ENCODE data around the gene SCLY. TPM values are rescaled to one million over a fixed set of nuclear protein-coding genes. Genes with fewer than 3 reads are reported as not detected.

SCLY gene
- total RNA-seq, 4 donors from 2014 or later, result 13.6 to 23.3 (median 17.6) TPM

GRCh38 chr2:238096311-238097011 is 35.7 kb downstream of the SCLY start:
- TF ChIP-seq EP300 (IDR thresholded peaks at IDR 0.05) (no peak), CTCF (IDR thresholded peaks at IDR 0.05) (no peak), POLR2A (IDR thresholded peaks at IDR 0.05) (no peak)
- H3K4me1 ChIP-seq, result peaks cover 0 to 15% (median 8%) of the 10 kb centered on the region in 4 donors

GRCh38 chr2:238097201-238097987 is 36.6 kb downstream of the SCLY start:
- Histone ChIP-seq H3K4me3 (no peak overlapping the region), H3K36me3 (peaks cover 0 to 29% (median 0%) of the 10 kb centered on the region in 3 donors), H3K27ac (no peak overlapping the region), H3K27me3 (no peaks in the 10 kb centered on the region), H3K4me1 (peaks cover 0 to 15% (median 8%) of the 10 kb centered on the region in 4 donors), H3K9me3 (no peaks in the 10 kb centered on the region)
- 78 to 83% methylated on average over 15 to 19 of the region's 19 CpGs for WGBS, 2 donors
- TF ChIP-seq POLR2A (IDR thresholded peaks at IDR 0.05) (no peak), EP300 (IDR thresholded peaks at IDR 0.05) (no peak), CTCF (IDR thresholded peaks at IDR 0.05) (no peak)
- DNase-seq (ENCODE audit: low spot score in 2 of 2), result no peak

More at GRCh38 chr2:238096311-238097011, 35.7 kb downstream of the SCLY start:
- no peaks in the 10 kb centered on the region for H3K9me3 ChIP-seq
- H3K36me3 ChIP-seq, result peaks cover 0 to 37% (median 0%) of the 10 kb centered on the region in 3 donors
- WGBS, 2 donors, result 83 to 85% methylated on average over 19 to 20 of the region's 22 CpGs
- no peak for DNase-seq (ENCODE audit: low spot score in 2 of 2)
- H3K4me3 ChIP-seq, result no peak overlapping the region
- H3K27me3 ChIP-seq, result no peaks in the 10 kb centered on the region
- no peak overlapping the region for H3K27ac ChIP-seq

- no peak for TF ChIP-seq EP300 (IDR thresholded peaks at IDR 0.05)
- TF ChIP-seq CTCF (IDR thresholded peaks at IDR 0.05), result no peak
- no peak for TF ChIP-seq POLR2A (IDR thresholded peaks at IDR 0.05)
- H3K4me3 ChIP-seq, result no peak overlapping the region
- peaks cover 0 to 15% (median 8%) of the 10 kb centered on the region in 4 donors for H3K4me1 ChIP-seq
- WGBS, 2 donors, result 67 to 76% methylated on average over 19 to 35 of the region's 37 CpGs
- no peaks in the 10 kb centered on the region for H3K9me3 ChIP-seq
- peaks cover 0 to 22% (median 0%) of the 10 kb centered on the region in 3 donors for H3K36me3 ChIP-seq
- H3K27ac ChIP-seq, result peak overlapping the region in 2 of 4 donors; percentile 34 to 58
- peak; percentile 29 to 63 for DNase-seq (ENCODE audit: low spot score in 2 of 2)
- H3K27me3 ChIP-seq, result no peaks in the 10 kb centered on the region
These were observed 37.4 kb downstream of the SCLY start for GRCh38 chr2:238097988-238098871.

- peaks cover 0 to 15% (median 8%) of the 10 kb centered on the region in 4 donors for H3K4me1 ChIP-seq
- no peak overlapping the region for H3K4me3 ChIP-seq
- peaks cover 0 to 19% (median 0%) of the 10 kb centered on the region in 3 donors for H3K36me3 ChIP-seq
- peak overlapping the region in 3 of 4 donors; percentile 34 to 58 (median 34) for H3K27ac ChIP-seq
- 60 to 66% methylated on average over 17 of the region's 17 CpGs for WGBS, 2 donors
- no peak for DNase-seq (ENCODE audit: low spot score in 2 of 2)
- TF ChIP-seq CTCF (IDR thresholded peaks at IDR 0.05) (no peak), POLR2A (IDR thresholded peaks at IDR 0.05) (no peak), EP300 (IDR thresholded peaks at IDR 0.05) (no peak)
- H3K9me3 ChIP-seq, result no peaks in the 10 kb centered on the region
- no peaks in the 10 kb centered on the region for H3K27me3 ChIP-seq
These were observed 38.3 kb downstream of the SCLY start for GRCh38 chr2:238098901-238099713.
